ENCODE results near the gene SMYD4.

- TF ChIP-seq CTCF (tag by site-specific recombination; IDR thresholded peaks at IDR 0.05) (no peak), ZNF629 (tag by site-specific recombination; IDR thresholded peaks at IDR 0.05) (no peak), REPIN1 (tag by site-specific recombination; IDR thresholded peaks at IDR 0.05; ENCODE audit: low read depth) (no peak), ZNF10 (tag by site-specific recombination; IDR thresholded peaks at IDR 0.05) (no peak), ZNF169 (tag by site-specific recombination; IDR thresholded peaks at IDR 0.05) (no peak), ZBTB20 (tag by site-specific recombination; IDR thresholded peaks at IDR 0.05) (no peak), ZBTB21 (tag by site-specific recombination; IDR thresholded peaks at IDR 0.05) (no peak), ZXDB (tag by site-specific recombination; IDR thresholded peaks at IDR 0.05) (no peak), ELK4 (IDR thresholded peaks at IDR 0.05; ENCODE audit: borderline replicate concordance, low read depth, low read length) (no peak), PRDM6 (tag by site-specific recombination; IDR thresholded peaks at IDR 0.05) (no peak), GLIS2 (tag by site-specific recombination; IDR thresholded peaks at IDR 0.05) (no peak), ZSCAN5A (tag by site-specific recombination; IDR thresholded peaks at IDR 0.05) (no peak), ZNF571 (tag by site-specific recombination; IDR thresholded peaks at IDR 0.05) (no peak)
These were observed 43.0 kb downstream of the SMYD4 start for GRCh38 chr17:1786708-1787107.

Data from HEK293 (cell line).